Neural progenitor cell (in vitro differentiated cells): Measurements from ENCODE around the gene KLF13.

Experiments used
- CTCF ChIP-seq: fragments of 200-600 bp; sonication (generic); IDR thresholded peaks from 2 replicates; pipeline ENCODE4 v1.5.1; 2017; ENCODE audit warnings: antibody characterized with exemption, mild to moderate bottlenecking
- EZH2 ChIP-seq: fragments of 200-600 bp; sonication (generic); IDR thresholded peaks from 2 replicates; pipeline ENCODE4 v1.6.1; 2017; ENCODE audit warnings: antibody characterized with exemption, mild to moderate bottlenecking, moderate library complexity
- EZH2phosphoT487 ChIP-seq: fragments of 200-600 bp; sonication (generic); IDR thresholded peaks from 2 replicates; pipeline ENCODE4 v1.6.1; 2017; ENCODE audit warnings: antibody characterized with exemption

DNA sequence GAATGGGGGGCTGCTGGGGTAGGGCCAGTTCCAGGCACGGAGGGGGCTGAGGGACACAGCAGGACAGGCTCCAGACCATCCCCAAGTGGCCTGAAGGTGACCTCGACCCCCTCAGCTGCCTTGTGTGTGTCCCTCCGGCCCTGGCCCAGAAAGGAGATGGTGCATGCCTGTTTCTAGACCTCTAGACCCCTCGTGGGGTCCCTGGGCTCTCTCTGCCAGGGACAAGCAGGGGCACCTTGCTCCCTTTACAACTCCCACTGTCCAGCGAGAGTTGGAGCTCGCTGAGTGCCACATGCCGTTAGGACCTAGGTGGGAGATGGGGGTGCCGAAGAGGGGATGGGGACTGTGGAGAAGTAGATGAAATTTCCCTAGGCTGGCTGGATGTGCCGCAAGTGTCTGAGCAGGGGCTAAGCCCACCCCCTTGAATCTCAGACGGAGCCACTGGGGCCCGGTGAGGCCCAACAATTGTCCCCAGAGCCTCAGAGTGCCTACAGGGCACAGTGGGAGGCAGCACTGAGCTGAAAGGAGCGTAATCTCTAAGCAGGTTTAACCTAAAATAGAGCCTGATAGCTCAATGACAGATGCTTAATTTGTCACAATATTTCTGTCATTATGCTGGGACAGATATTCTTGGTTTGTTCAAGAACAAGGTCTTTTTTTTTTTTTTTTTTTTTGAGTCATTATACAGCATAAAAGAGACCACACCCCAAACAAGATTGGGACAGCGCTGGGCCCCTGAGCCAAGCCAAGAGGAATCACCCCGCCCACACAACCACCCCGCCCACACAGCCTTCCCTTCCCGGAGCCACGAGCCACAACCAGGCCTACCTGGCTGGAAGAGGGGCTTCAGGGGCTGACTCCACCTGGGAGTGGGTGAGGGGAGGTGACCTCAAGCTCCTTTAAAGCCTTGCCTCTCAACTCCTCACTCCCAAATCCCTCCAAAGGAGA lies 23.6 kb upstream of the KLF13 start:
- TF ChIP-seq CTCF (peak; percentile 33), EZH2phosphoT487 (no peak), EZH2 (no peak)
